Measurements from ENCODE around the gene TIMM29.
A peak's percentile ranks its signal among the peaks of the same experiment; 100 is the strongest.

The TIMM29 gene

DNA sequence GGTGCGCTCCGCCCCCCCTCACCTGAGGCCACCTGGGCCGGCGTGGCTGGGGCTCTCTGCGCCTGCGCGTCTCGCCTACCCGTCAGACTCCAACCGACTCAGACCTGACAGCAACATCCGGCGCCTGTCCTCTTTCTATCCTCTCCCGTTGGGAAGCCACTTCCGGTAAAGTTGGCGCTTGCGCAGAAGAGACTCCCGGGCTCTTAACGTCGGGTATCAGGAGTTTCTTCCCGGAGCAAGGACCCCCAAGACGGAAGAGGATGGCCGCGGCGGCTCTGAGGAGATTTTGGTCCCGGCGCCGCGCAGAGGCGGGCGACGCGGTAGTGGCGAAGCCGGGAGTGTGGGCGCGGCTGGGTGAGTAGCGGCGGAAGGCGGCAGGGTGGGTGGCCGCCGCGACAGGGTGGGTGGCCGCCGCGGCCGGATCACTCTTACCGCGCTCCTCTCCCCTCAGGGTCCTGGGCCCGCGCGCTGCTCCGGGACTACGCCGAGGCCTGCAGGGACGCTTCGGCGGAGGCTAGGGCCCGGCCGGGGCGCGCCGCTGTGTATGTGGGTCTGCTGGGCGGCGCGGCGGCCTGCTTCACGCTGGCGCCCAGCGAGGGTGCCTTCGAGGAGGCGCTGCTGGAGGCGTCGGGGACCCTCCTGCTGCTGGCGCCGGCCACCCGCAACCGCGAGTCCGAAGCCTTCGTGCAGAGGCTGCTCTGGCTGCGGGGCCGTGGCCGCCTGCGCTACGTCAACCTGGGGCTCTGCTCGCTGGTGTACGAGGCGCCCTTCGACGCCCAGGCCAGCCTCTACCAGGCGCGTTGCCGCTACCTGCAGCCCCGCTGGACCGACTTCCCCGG is at the start of gene TIMM29, which contains the start of gene YIPF2:
TIMM29 (plus strand) TSS at position 249 of the 839 bp plus-strand sequence; CDS start at position 261, 12 bp downstream.
YIPF2 (minus strand) TSS at position 77 of the 839 bp plus-strand sequence. CDS start 229 bp downstream, outside the sequence.
- peak; percentile 97 for DNase-seq (ENCODE audit: low read depth)

- DNase-seq (ENCODE audit: low read depth) = no peak
Measured at GRCh38 chr19:10881403-10882107, 47.1 kb upstream of the TIMM29 start.

DNA sequence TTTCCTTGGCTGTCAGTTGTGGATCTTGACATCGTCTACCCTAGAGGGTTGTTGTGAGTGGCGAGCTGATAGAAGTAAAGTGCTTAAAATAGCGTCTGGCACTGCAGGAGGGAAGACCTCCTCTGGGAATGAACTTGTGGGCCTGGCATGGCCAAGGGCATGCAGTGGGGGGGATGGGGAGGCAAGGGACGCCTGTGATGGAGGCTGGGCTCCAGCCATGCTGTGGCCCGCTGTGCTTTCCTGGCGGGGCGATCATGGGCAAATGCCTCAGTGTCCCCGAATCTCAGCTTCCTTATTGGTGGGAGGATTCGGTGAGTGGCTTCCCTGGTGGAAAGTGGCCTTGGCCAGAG is 46.5 kb upstream of the TIMM29 start:
- no peak for DNase-seq (ENCODE audit: low read depth)

- DNase-seq (ENCODE audit: low read depth) = peak; percentile 60
Measured at GRCh38 chr19:10884274-10884673, 44.3 kb upstream of the TIMM29 start.

GRCh38 chr19:10885201-10886169 is 43.1 kb upstream of the TIMM29 start:
- DNase-seq (ENCODE audit: low read depth) = no peak

- DNase-seq (ENCODE audit: low read depth) = no peak
Measured at GRCh38 chr19:10887616-10888367, 40.8 kb upstream of the TIMM29 start.

GRCh38 chr19:10888421-10888866 is 40.2 kb upstream of the TIMM29 start:
- DNase-seq (ENCODE audit: low read depth) = no peak

- DNase-seq (ENCODE audit: low read depth) = no peak
Measured at GRCh38 chr19:10889880-10890279, 38.7 kb upstream of the TIMM29 start.

GRCh38 chr19:10891405-10892086 is 37.1 kb upstream of the TIMM29 start:
- no peak for DNase-seq (ENCODE audit: low read depth)

- no peak for DNase-seq (ENCODE audit: low read depth)
Measured at GRCh38 chr19:10892256-10892655, 36.4 kb upstream of the TIMM29 start.

GRCh38 chr19:10894911-10895213 is 33.7 kb upstream of the TIMM29 start:
- no peak for DNase-seq (ENCODE audit: low read depth)

DNA sequence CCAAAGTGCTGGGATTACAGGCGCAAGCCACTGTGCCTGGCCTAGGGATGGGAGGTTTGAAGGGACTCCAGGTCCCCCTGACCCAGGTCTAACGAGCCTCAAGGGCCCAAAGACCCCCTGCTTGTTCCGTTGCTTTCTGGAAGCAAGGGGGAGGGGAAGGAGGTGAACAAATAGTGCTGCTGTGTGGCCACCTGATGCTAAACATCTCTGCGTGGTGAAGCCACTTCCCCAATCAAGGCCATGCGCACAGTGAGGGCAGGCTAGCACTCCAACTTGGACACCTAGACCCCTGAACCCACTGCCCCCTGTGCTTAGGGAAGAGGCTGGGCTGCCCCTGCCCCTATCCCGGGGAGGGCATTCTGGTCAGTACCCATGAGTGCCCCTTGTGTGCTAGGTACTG is 33.2 kb upstream of the TIMM29 start:
- DNase-seq (ENCODE audit: low read depth) = no peak

- no peak for DNase-seq (ENCODE audit: low read depth)
Measured at GRCh38 chr19:10895920-10896319, 32.7 kb upstream of the TIMM29 start.

GRCh38 chr19:10896851-10897526 is 31.6 kb upstream of the TIMM29 start:
- peak; percentile 55 for DNase-seq (ENCODE audit: low read depth)

DNA sequence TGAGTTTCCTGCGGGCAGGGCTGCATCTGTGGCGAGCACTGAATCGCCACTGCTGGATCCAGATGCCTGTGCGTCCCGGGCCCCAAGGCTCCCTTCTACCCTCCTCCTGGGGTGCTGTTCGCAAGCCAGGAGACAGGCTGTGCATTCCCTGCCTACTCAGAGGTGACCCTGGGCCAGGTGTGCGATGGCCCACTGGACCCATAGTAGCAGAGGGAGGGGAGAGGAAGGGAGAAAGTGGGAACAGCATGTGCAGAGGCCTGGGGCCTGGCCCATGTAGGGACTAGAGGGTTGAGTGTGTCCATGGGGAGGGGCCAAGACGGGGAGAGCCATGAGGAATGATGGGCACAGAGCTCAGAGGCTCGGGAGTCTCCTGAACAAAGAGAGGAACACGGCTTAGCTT is 30.0 kb upstream of the TIMM29 start:
- DNase-seq (ENCODE audit: low read depth) = no peak

- DNase-seq (ENCODE audit: low read depth) = no peak
Measured at GRCh38 chr19:10899151-10899653, 29.4 kb upstream of the TIMM29 start.

DNA sequence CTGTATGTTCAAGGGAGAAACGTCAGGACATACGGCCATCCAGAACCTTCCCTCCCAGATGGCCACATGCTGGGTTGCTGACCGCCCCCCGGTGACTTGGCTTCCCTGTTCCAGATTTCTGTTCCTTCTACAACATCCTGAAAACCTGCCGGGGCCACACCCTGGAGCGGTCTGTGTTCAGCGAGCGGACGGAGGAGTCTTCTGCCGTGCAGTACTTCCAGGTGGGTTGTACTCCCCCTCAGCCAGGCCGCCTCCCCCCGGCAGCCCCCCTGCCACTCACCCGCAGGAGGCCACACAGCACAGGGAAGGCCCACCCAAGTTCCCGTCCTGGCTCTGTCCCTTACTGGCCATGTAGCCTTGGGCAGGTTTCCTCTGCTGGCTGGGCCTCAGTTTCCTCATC is 20.7 kb upstream of the TIMM29 start:
- DNase-seq (ENCODE audit: low read depth) = no peak

DNA sequence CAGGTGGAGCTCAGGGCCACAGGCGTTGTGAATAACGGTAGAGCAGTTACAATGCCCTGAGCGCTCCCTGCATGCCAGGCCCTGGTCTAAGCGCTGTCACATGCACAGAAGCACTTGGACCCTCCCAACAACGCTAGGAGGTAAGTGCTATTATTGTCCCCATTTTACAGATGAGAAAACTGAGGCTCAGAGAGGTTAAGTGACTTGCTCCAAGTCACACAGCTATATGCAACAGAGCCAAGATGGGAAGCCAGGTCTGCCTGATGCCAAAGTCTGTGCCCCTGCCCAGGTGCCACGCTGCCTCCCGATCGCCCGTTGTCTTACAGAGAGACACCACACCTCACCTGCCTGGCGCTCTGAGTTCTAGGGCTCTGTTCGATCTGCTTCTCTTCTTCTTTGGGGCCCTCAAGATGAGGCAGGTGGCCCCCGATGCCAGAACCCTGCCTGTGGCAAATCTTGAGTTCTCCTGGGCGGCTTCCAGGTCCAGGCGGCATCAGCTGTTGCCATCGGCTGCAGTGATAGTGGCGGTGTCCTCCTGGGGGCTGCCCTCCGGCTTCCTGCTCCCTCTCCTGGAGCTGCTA is 20.1 kb upstream of the TIMM29 start:
- DNase-seq (ENCODE audit: low read depth) = no peak

GRCh38 chr19:10911579-10912363 is 16.8 kb upstream of the TIMM29 start:
- DNase-seq (ENCODE audit: low read depth) = no peak

Data from fibroblast of gingiva (primary cell).